Heart left ventricle (tissue), 16 donors: ENCODE data around the gene YIF1A. TPM values are rescaled to one million over a fixed set of nuclear protein-coding genes. Genes with fewer than 3 reads are reported as not detected.

Experiments
- ATAC-seq, 4 donors: fragments of 200-7000 bp; cut with Tn5 transposase; one replicate each; pipeline ENCODE4 v1.9.1; 2020 to 2022; ENCODE audit warnings: moderate library complexity in 4 of 4, mild to moderate bottlenecking in 3 of 4, moderate number of reproducible peaks in 1 of 4
- DNase-seq, 5 donors: peaks; one replicate each; pipeline ENCODE4 v3.0.0-alpha.2; 2020
- H3K27ac ChIP-seq, 12 donors: fragments of 200-600 bp; sonication (generic) in 4 of 12; one replicate each; pipeline versions ENCODE4 v1.5.0 to v1.8.0; 2016 to 2022; ENCODE audit warnings: mild to moderate bottlenecking in 2 of 12
- H3K27me3 ChIP-seq, 9 donors: fragments of 200-600 bp; sonication (generic) in 2 of 9; one replicate each; pipeline versions ENCODE4 v1.5.1 to v1.8.0; 2016 to 2022; ENCODE audit warnings: mild to moderate bottlenecking in 3 of 9
- H3K36me3 ChIP-seq, 9 donors: fragments of 200-600 bp; sonication (generic) in 2 of 9; one replicate each; pipeline versions ENCODE4 v1.5.0 to v1.8.0; 2018 to 2022; ENCODE audit warnings: mild to moderate bottlenecking in 2 of 9
- H3K4me1 ChIP-seq, 12 donors: fragments of 200-600 bp; sonication (generic) in 4 of 12; one replicate each; pipeline versions ENCODE4 v1.5.0 to v1.8.0; 2016 to 2022; ENCODE audit warnings: mild to moderate bottlenecking in 3 of 12
- H3K4me3 ChIP-seq, 12 donors: fragments of 200-600 bp; sonication (generic) in 4 of 12; one replicate each; pipeline versions ENCODE4 v1.5.0 to v1.8.0; 2017 to 2022; ENCODE audit warnings: mild to moderate bottlenecking in 9 of 12, moderate library complexity in 4 of 12
- H3K9me3 ChIP-seq, 12 donors: fragments of 200-600 bp; sonication (generic) in 4 of 12; one replicate each; pipeline versions ENCODE4 v1.5.0 to v1.8.0; 2016 to 2022; ENCODE audit warnings: mild to moderate bottlenecking in 1 of 12
- POLR2A ChIP-seq, 2 donors: fragments of 450-650 bp; IDR thresholded peaks; one replicate each; pipeline ENCODE4 v1.6.1; 2017; ENCODE audit warnings: antibody characterized with exemption in 2 of 2, mild to moderate bottlenecking in 2 of 2, moderate library complexity in 2 of 2
- WGBS, 4 donors: extraction: QIAGEN DNeasy Blood & Tissue Kit in 2 of 4; methylation state at CpG; one replicate each; pipeline versions ENCODE4 v1.1.5 to v1.1.7; 2013 to 2018; 5-methylcytosine and 5-hydroxymethylcytosine counted together
- intact Hi-C, 10 donors: fragments of 100-400 bp; cut with DNase I; formaldehyde crosslinking; loops; one replicate each; pipeline versions ENCODE4 v1.11.1 to v1.14.2; 2022
- polyA plus RNA-seq, 2 donors: library from polyadenylated mRNA; stranded (reverse); fragments of 200-250 nt; gene quantifications; one replicate each; pipeline ENCODE4 v1.2.3, GENCODE V29; 2013
- total RNA-seq, 9 donors: library from RNA; depleted of rRNA in 2 of 9; stranded (reverse); fragments of >200 nt in 2 of 9; fragmentation: NEBNext Ultra II Directional in 3 of 9; extraction: Animal tissue kit (Norgen Biotek cat#: 25700) in 3 of 9; gene quantifications; one replicate each; pipeline versions ENCODE4 v1.1.0 to v1.2.4, GENCODE V29; 2016 to 2023
- TF ChIP-seq, protein P1 (sequence below), 12 donors: fragments of 200-600 bp; sonication (generic) in 4 of 12; IDR thresholded peaks; one replicate each; pipeline versions ENCODE4 v1.5.0 to v1.8.0; 2018 to 2022; ENCODE audit warnings: antibody characterized with exemption in 12 of 12, mild to moderate bottlenecking in 5 of 12
- donor health status: ischemic (EF 13 %, LVEDD 7.1; RV severe dilation, severe dysfunction).
- donor health status: healthy with polysubstance abuse.
- donor health status: DM: no; HTN: yes; CAD: no.
- donor health status: DM: no; HTN: no; CAD: no.
- donor health status: ischemic (EF 25% LVEDD 6.9; RV normal size, moderate dysfunction).
- donor health status: ischemic (EF 25% LVEDD 5.7; RV mildly dilated, moderate dysfunction).
- donor health status: healthy.
- donor health status: DM: yes; HTN: yes; CAD: no.
- donor health status: ischemic (EF 35%, LVEDD 5.7; RV mildly dilated, moderate dysfunction).
- donor health status: nonischemic (EF 11% LVEDD 7.7; RV severe dilation, severe dysfunction).
- donor health status: DM: yes; HTN: yes; CAD: no.
- donor health status: PGD.
- donor health status: ischemic (EF 29% LVEDD 5.4; RV normal size, mild dysfunction).
- donor health status: nonischemic (EF 23%, LVEDD 6.1; RV moderate dilation, normal function).

The YIF1A gene
- total and polyA plus RNA-seq, 11 donors = 41.6 to 136 (median 65.3) TPM

DNA sequence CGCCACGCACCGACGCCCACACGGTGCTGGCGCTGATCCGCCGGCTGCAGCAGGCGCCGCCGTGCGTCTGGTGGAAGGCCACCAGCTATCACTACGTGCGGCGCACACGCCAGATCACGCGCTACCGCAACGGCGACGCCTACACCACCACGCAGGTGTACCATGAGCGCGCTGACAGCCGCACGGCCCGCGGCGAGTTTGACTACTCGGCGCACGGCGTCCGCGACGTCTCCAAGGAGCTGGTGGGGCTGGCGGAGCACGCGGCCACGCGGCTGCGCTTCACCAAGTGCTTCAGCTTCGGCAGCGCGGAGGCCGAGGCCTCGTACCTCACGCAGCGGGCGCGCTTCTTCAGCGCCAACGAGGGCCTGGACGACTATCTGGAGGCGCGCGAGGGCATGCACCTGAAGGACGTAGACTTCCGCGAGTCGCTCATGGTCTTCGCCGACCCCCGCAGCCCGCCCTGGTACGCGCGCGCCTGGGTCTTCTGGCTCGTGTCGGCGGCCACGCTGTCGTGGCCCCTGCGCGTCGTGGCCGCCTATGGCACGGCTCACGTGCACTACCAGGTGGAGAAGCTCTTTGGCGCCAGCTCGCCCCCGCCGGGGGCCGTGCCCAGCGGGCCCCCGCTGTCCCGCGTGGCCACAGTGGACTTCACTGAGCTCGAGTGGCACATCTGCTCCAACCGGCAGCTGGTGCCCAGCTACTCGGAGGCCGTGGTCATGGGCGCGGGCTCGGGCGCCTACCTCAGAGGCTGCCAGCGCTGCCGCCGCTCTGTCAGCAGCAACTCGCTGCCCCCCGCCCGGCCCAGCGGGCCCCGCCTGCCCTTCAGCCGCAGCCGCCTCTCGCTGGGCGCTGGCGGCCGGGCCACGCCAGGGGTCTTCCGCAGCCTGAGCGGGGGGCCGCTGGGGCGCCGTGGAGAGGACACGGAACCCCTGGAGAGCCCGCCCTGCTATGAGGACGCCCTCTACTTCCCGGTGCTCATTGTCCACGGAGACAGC lies 6.0 kb upstream of the YIF1A start:
- 79 to 86% (median 83%) methylated on average over 83 to 123 of the region's 123 CpGs for WGBS, 4 donors
- ATAC-seq = no peak

DNA sequence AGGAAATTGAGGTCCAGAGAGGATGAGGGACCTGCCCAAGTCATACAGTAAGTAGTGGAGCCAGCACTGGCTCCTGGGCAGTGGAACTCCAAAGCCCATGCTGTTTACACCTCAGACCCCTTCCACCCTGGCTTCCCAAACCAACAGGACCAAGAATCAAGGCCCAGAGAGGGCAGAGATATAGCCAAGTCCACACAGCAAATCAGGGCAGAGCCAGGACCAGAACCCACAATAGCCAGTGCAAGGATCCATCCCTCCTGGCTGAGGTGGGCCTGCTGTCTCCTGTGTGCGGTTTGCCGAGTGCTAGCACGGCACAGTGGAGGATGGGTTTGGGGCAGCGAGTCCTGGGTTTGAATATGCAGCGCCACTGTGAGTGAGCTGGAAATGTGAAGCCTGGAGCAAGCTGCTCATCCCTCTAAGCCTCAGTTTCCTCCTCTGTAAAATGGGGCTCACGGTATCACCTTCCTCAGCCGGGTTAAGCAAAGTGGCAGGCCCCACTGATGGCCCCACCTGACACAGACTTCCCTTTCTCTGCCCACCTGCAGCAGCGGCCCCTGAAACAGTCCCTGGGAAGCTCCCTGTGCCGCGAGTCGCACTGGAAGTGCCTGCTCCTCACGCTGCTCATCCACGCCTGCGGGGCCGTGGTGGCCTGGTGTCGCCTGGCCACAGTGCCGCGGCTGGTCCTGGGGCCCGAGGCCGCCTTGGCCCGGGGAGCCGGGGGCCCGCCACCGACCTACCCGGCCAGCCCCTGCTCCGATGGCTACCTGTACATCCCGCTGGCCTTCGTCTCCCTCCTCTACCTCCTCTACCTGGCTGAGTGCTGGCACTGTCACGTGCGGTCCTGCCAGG lies 5.1 kb upstream of the YIF1A start:
- H3K27ac ChIP-seq = no peak overlapping the region
- no peak for DNase-seq
- H3K27me3 ChIP-seq = peaks cover 6 to 42% (median 26%) of the 10 kb centered on the region in 9 donors
- no peak overlapping the region for H3K4me3 ChIP-seq
- ATAC-seq = no peak
- intact Hi-C loops = loop anchor here in 1 of 10 donors (5.0 kb wide), 1 partner anchor 43 kb away; the partner anchor contains the start of gene RIN1
- TF ChIP-seq, protein P1, sequence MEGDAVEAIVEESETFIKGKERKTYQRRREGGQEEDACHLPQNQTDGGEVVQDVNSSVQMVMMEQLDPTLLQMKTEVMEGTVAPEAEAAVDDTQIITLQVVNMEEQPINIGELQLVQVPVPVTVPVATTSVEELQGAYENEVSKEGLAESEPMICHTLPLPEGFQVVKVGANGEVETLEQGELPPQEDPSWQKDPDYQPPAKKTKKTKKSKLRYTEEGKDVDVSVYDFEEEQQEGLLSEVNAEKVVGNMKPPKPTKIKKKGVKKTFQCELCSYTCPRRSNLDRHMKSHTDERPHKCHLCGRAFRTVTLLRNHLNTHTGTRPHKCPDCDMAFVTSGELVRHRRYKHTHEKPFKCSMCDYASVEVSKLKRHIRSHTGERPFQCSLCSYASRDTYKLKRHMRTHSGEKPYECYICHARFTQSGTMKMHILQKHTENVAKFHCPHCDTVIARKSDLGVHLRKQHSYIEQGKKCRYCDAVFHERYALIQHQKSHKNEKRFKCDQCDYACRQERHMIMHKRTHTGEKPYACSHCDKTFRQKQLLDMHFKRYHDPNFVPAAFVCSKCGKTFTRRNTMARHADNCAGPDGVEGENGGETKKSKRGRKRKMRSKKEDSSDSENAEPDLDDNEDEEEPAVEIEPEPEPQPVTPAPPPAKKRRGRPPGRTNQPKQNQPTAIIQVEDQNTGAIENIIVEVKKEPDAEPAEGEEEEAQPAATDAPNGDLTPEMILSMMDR (IDR thresholded peaks at IDR 0.05) = no peak
- TF ChIP-seq POLR2A (IDR thresholded peaks at IDR 0.05) = no peak
- H3K9me3 ChIP-seq = no peaks in the 10 kb centered on the region
- 75 to 84% (median 81%) methylated on average over 18 to 30 of the region's 30 CpGs for WGBS, 4 donors
- peaks cover 0 to 22% (median 8%) of the 10 kb centered on the region in 12 donors for H3K4me1 ChIP-seq
- H3K36me3 ChIP-seq = no peaks in the 10 kb centered on the region

More for the DNA sequence above, 6.0 kb upstream of the YIF1A start:
- TF ChIP-seq, protein P1 (IDR thresholded peaks at IDR 0.05) = no peak
- no peak for TF ChIP-seq POLR2A (IDR thresholded peaks at IDR 0.05)
- no peak for DNase-seq
- H3K36me3 ChIP-seq = no peaks in the 10 kb centered on the region
- H3K27ac ChIP-seq = no peak overlapping the region
- H3K4me1 ChIP-seq = peaks cover 0 to 15% (median 3%) of the 10 kb centered on the region in 12 donors
- no peak overlapping the region for H3K4me3 ChIP-seq
- no peaks in the 10 kb centered on the region for H3K9me3 ChIP-seq
- intact Hi-C loops = loop anchor here in 1 of 10 donors (5.0 kb wide), 1 partner anchor 42 kb away; the partner anchor contains the start of gene RIN1
- peaks cover 6 to 42% (median 26%) of the 10 kb centered on the region in 9 donors for H3K27me3 ChIP-seq

DNA sequence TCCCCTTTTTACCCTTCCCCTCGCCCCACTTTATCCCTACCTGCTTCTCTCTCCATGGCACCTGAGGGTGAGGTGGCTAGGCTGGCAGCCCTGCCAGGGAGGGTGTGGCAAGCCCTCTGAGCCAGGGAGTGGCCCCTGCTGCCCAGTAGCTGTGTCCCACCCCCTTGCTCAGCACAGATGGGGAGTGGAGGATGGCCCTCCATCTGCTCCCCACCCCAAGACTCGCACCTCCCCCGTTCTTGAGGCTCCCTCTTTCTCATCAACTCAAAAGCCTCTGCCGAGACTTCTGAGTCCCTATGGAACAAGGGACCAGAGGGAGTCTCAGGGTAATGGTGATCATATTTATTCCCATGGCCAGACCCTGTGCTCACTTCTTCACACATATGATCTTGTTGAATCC lies 4.4 kb upstream of the YIF1A start:
- ATAC-seq = no peak
- peaks cover 6 to 42% (median 26%) of the 10 kb centered on the region in 9 donors for H3K27me3 ChIP-seq

More for the DNA sequence above, 4.4 kb upstream of the YIF1A start:
- Histone ChIP-seq H3K9me3 (no peaks in the 10 kb centered on the region), H3K36me3 (no peaks in the 10 kb centered on the region), H3K4me1 (peaks cover 0 to 23% (median 9%) of the 10 kb centered on the region in 12 donors), H3K27ac (no peak overlapping the region), H3K4me3 (no peak overlapping the region)
- intact Hi-C loops = loop anchor here in 1 of 10 donors (5.0 kb wide), 1 partner anchor 44 kb away; the partner anchor contains the start of gene RIN1
- no peak for DNase-seq
- TF ChIP-seq, protein P1 (IDR thresholded peaks at IDR 0.05) = no peak
- no peak for TF ChIP-seq POLR2A (IDR thresholded peaks at IDR 0.05)
- 69 to 77% (median 71%) methylated on average over 4 of the region's 4 CpGs for WGBS, 4 donors
